Endodermal cell (in vitro differentiated cells): Measurements from ENCODE around the gene SDK1. TPM values are rescaled to one million over a fixed set of nuclear protein-coding genes. Genes with fewer than 3 reads are reported as not detected.
"Not testable (repeated sequence)": the region's sequence is repeated elsewhere in the genome, so short reads cannot be mapped to it uniquely, and the experiment has no call there.

ENCODE experiments used
- DNase-seq: peaks from one replicate; pipeline ENCODE4 v3.0.0-alpha.2; 2017
- H3K27ac ChIP-seq: 2 replicates; pipeline ENCODE4 v1.5.1; 2013; ENCODE audit warnings: mild to moderate bottlenecking, low read depth, low read length, moderate library complexity
- H3K27me3 ChIP-seq: 2 replicates; pipeline ENCODE4 v1.6.1; 2013; ENCODE audit warnings: mild to moderate bottlenecking, low read length, moderate library complexity; ENCODE audit not compliant: insufficient read depth, control insufficient read depth, poor library complexity, severe bottlenecking
- H3K36me3 ChIP-seq: 2 replicates; pipeline ENCODE4 v1.7.0; 2013; ENCODE audit warnings: mild to moderate bottlenecking, low read length, moderate library complexity; ENCODE audit not compliant: control insufficient read depth, insufficient read depth
- H3K4me1 ChIP-seq: one replicate; pipeline ENCODE4 v1.7.0; 2013; ENCODE audit warnings: low read length; ENCODE audit not compliant: control insufficient read depth, insufficient read depth
- H3K4me3 ChIP-seq: 2 replicates; pipeline ENCODE4 v1.5.1; 2013; ENCODE audit warnings: mild to moderate bottlenecking, low read length, moderate library complexity
- H3K9ac ChIP-seq: 2 replicates; pipeline ENCODE4 v1.6.1; 2013; ENCODE audit warnings: mild to moderate bottlenecking, low read length, moderate library complexity; ENCODE audit not compliant: poor library complexity, severe bottlenecking; ENCODE audit errors: extremely low read depth
- H3K9me3 ChIP-seq: 2 replicates; pipeline ENCODE4 v1.6.1; 2013; ENCODE audit warnings: mild to moderate bottlenecking, low read length, moderate library complexity; ENCODE audit not compliant: control insufficient read depth
- H3K27ac Mint-ChIP-seq: 2 replicates; pipeline ENCODE4 v1.8.0; 2020; ENCODE audit warnings: mixed read lengths
- H3K27me3 Mint-ChIP-seq: 2 replicates; pipeline ENCODE4 v1.8.0; 2021; ENCODE audit warnings: mild to moderate bottlenecking, mixed read lengths; ENCODE audit not compliant: insufficient read depth
- H3K36me3 Mint-ChIP-seq: 2 replicates; pipeline ENCODE4 v1.8.0; 2020; ENCODE audit warnings: low read depth, mixed read lengths
- H3K4me1 Mint-ChIP-seq: 2 replicates; pipeline ENCODE4 v1.8.0; 2020; ENCODE audit warnings: mixed read lengths
- H3K4me3 Mint-ChIP-seq: 2 replicates; pipeline ENCODE4 v1.8.0; 2020; ENCODE audit warnings: mild to moderate bottlenecking, moderate library complexity, mixed read lengths
- H3K9me3 Mint-ChIP-seq: 2 replicates; pipeline ENCODE4 v1.8.0; 2020; ENCODE audit warnings: mild to moderate bottlenecking, mixed read lengths
- WGBS, 2 experiments: methylation state at CpG; one replicate each; pipeline versions ENCODE4 v1.1.5 to v1.1.7; 2013; ENCODE audit warnings: missing lambda C conversion rate in 2 of 2, mixed read lengths in 1 of 2; ENCODE audit not compliant: insufficient coverage in 1 of 2, insufficient read length in 1 of 2; 5-methylcytosine and 5-hydroxymethylcytosine counted together
- total RNA-seq, 2 donors: library from RNA; stranded (reverse); fragmentation: NEBNext Ultra II Directional in 1 of 2; extraction: Animal tissue kit (Norgen Biotek cat#: 25700) in 1 of 2; gene quantifications; 2 replicates in 1 of 2; 3 replicates in 1 of 2; pipeline ENCODE4 v1.2.1, GENCODE V29; 2021
- TF ChIP-seq, protein P1 (sequence below): fragments of 200-600 bp; sonication (generic); conservative IDR thresholded peaks from 2 replicates; pipeline ENCODE4 v1.5.0; 2021; ENCODE audit warnings: antibody characterized with exemption, mild to moderate bottlenecking

SDK1 gene
- total RNA-seq, 2 donors from 2014 or later = 22.7 to 23.1 TPM

DNA sequence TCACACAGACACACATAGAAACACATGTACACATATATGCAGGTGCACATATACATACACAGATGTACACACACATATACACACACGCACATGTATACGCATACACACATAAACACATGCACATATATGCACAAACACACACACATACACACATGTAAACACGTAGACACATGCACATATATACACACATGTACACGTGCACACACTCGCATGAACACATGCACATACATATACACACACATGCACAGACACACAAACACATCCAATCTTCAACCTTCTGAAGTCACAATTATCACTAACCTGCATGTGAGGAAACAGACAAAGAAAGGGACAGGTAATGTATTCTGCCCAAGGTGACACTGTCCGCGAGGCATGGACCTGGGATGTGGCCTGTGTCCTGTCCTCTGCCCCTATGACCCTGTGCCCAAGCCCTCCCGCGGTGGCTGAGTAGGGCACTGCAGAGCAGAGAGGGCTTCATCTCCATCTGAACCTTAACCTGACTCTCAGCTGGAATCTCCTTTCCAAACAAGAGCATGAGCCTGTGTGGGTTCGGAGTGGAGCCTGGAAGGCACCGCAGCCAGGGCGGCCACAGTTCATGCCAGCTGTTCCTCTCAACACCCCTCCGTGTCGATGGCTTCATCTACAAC, 660.9 kb downstream of the SDK1 start:
- H3K9me3 Mint-ChIP-seq = no peaks in the 10 kb centered on the region
- H3K27ac Mint-ChIP-seq = no peak overlapping the region
- H3K27me3 Mint-ChIP-seq = no peaks in the 10 kb centered on the region
- no peak overlapping the region for H3K4me3 ChIP-seq
- H3K4me3 Mint-ChIP-seq = no peak overlapping the region
- no peak overlapping the region for H3K27ac ChIP-seq
- peaks cover 3% of the 10 kb centered on the region for H3K36me3 Mint-ChIP-seq
- no peaks in the 10 kb centered on the region for H3K4me1 ChIP-seq
- no peaks in the 10 kb centered on the region for H3K36me3 ChIP-seq
- TF ChIP-seq, protein P1, sequence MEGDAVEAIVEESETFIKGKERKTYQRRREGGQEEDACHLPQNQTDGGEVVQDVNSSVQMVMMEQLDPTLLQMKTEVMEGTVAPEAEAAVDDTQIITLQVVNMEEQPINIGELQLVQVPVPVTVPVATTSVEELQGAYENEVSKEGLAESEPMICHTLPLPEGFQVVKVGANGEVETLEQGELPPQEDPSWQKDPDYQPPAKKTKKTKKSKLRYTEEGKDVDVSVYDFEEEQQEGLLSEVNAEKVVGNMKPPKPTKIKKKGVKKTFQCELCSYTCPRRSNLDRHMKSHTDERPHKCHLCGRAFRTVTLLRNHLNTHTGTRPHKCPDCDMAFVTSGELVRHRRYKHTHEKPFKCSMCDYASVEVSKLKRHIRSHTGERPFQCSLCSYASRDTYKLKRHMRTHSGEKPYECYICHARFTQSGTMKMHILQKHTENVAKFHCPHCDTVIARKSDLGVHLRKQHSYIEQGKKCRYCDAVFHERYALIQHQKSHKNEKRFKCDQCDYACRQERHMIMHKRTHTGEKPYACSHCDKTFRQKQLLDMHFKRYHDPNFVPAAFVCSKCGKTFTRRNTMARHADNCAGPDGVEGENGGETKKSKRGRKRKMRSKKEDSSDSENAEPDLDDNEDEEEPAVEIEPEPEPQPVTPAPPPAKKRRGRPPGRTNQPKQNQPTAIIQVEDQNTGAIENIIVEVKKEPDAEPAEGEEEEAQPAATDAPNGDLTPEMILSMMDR = no peak
- H3K4me1 Mint-ChIP-seq = no peaks in the 10 kb centered on the region
- H3K9me3 ChIP-seq = no peaks in the 10 kb centered on the region
- DNase-seq = no peak
- 94 to 95% methylated on average over 11 to 14 of the region's 14 CpGs for WGBS, 2 experiments
- no peaks in the 10 kb centered on the region for H3K27me3 ChIP-seq
- no peak overlapping the region for H3K9ac ChIP-seq

DNA sequence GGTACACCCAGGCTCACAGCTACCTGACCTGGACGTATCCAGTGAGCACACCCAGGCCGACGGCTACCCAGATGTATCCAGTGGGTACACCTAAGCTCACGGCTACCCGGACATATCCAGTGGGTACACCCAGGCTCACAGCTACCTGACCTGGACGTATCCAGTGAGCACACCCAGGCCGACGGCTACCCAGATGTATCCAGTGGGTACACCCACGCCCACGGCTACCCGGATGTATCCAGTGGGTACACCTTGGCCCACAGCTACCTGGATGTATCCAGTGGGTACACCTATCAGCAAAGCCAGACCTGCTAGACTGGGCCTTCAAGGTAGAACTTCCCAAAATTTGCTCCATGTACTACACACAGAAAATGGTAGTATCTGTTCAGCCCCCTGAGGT, 662.7 kb downstream of the SDK1 start:
- H3K36me3 ChIP-seq, H3K9me3 Mint-ChIP-seq, H3K36me3 Mint-ChIP-seq, H3K4me3 ChIP-seq, H3K27ac ChIP-seq, H3K27ac Mint-ChIP-seq, H3K4me1 Mint-ChIP-seq, H3K27me3 Mint-ChIP-seq, H3K4me3 Mint-ChIP-seq, H3K4me1 ChIP-seq, H3K9ac ChIP-seq, H3K27me3 ChIP-seq, H3K9me3 ChIP-seq, DNase-seq: not testable (repeated sequence)
- 96 to 97% methylated on average over 11 of the region's 11 CpGs for WGBS, 2 experiments

DNA sequence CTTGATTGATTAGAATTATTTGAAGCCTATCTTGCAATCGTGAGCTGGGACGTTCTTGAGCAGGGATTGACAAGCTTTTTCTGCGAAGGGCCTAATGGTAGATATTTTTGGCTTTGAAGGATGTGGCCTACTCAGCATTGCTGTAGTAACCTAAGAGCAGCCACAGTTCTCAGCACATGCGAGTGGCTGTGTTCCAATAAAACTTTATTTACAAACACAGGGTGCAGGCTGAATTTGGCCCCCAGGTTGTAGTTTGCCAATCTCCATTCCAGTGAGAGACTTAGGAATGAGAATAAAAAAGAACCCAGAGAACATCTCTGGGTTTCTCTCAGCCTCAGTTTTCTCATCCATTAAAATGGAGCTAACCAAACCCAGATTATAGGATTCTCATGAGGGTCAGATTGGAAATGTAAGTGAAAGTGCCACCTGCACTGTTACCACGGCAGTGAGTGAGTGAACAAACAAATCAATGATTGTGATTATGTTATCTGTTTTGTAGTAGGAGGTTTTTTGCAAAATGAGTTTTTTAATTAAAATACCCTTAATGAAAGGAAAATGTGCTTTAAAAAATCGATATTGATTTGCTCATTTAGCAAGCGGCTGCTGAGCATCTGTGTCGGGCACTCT, 664.0 kb downstream of the SDK1 start:
- Mint-ChIP-seq H3K4me1 (no peaks in the 10 kb centered on the region), H3K27me3 (no peaks in the 10 kb centered on the region), H3K4me3 (no peak overlapping the region), H3K27ac (no peak overlapping the region), H3K36me3 (peaks cover 15% of the 10 kb centered on the region), H3K9me3 (no peaks in the 10 kb centered on the region)
- 95 to 96% methylated on average over 7 to 8 of the region's 8 CpGs for WGBS, 2 experiments
- Histone ChIP-seq H3K27me3 (no peaks in the 10 kb centered on the region), H3K27ac (no peak overlapping the region), H3K36me3 (peaks cover 4% of the 10 kb centered on the region), H3K4me3 (no peak overlapping the region), H3K4me1 (no peaks in the 10 kb centered on the region), H3K9me3 (no peaks in the 10 kb centered on the region), H3K9ac (no peak overlapping the region)
- DNase-seq = no peak
- TF ChIP-seq, protein P1 = no peak
